GM23248 (cell line): Measurements from ENCODE around the gene HBG1. TPM values are rescaled to one million over a fixed set of nuclear protein-coding genes. Genes with fewer than 3 reads are reported as not detected.
"Not testable (repeated sequence)": the region's sequence is repeated elsewhere in the genome, so short reads cannot be mapped to it uniquely, and the experiment has no call there.

Source experiments
- DNase-seq: peaks from one replicate; pipeline ENCODE4 v3.0.0-alpha.2; 2015
- H2AFZ ChIP-seq: fragments of 200-600 bp; sonication (generic); 2 replicates; pipeline ENCODE4 v1.6.1; 2016; ENCODE audit warnings: antibody characterized with exemption
- H3F3A ChIP-seq: fragments of 200-600 bp; sonication (generic); 2 replicates; pipeline ENCODE4 v1.6.1; 2016; ENCODE audit warnings: mild to moderate bottlenecking, antibody characterized with exemption, mixed run types; ENCODE audit not compliant: insufficient read depth
- H3K27ac ChIP-seq: fragments of 200-600 bp; sonication (generic); 2 replicates; pipeline ENCODE4 v1.5.1; 2016; ENCODE audit warnings: mild to moderate bottlenecking
- H3K27me3 ChIP-seq: fragments of 200-600 bp; sonication (generic); replicated peaks from 2 replicates; pipeline ENCODE4 v1.6.1; 2016; ENCODE audit warnings: mild to moderate bottlenecking; ENCODE audit not compliant: insufficient read depth
- H3K36me3 ChIP-seq: fragments of 200-600 bp; sonication (generic); 2 replicates; pipeline ENCODE4 v1.6.1; 2016; ENCODE audit warnings: low read depth, mild to moderate bottlenecking
- H3K4me1 ChIP-seq: fragments of 200-600 bp; sonication (generic); 2 replicates; pipeline ENCODE4 v1.6.1; 2016; ENCODE audit warnings: mild to moderate bottlenecking; ENCODE audit not compliant: insufficient read depth
- H3K4me2 ChIP-seq: fragments of 200-600 bp; sonication (generic); one replicate; pipeline ENCODE4 v1.6.1; 2016; ENCODE audit warnings: mild to moderate bottlenecking; ENCODE audit not compliant: unreplicated experiment
- H3K4me3 ChIP-seq: fragments of 200-600 bp; sonication (generic); 2 replicates; pipeline ENCODE4 v1.5.1; 2016; ENCODE audit warnings: mild to moderate bottlenecking
- H3K79me2 ChIP-seq: fragments of 200-600 bp; sonication (generic); 2 replicates; pipeline ENCODE4 v1.6.1; 2016; ENCODE audit warnings: mild to moderate bottlenecking; ENCODE audit not compliant: insufficient read depth
- H3K9ac ChIP-seq: fragments of 200-600 bp; sonication (generic); 2 replicates; pipeline ENCODE4 v1.6.1; 2016; ENCODE audit warnings: mild to moderate bottlenecking
- H3K9me2 ChIP-seq: fragments of 200-600 bp; sonication (generic); 2 replicates; pipeline ENCODE4 v1.6.1; 2016; ENCODE audit warnings: mixed run types, mild to moderate bottlenecking, moderate library complexity; ENCODE audit not compliant: insufficient read depth
- H3K9me3 ChIP-seq: fragments of 200-600 bp; sonication (generic); one replicate; pipeline ENCODE4 v1.6.1; 2017; ENCODE audit warnings: low read depth
- H4K20me1 ChIP-seq: fragments of 200-600 bp; sonication (generic); 2 replicates; pipeline ENCODE4 v1.6.0; 2016; ENCODE audit not compliant: insufficient read depth
- EZH2 ChIP-seq: fragments of 200-600 bp; sonication (generic); IDR thresholded peaks from 2 replicates; pipeline ENCODE4 v1.6.1; 2018; ENCODE audit warnings: antibody characterized with exemption, mild to moderate bottlenecking; ENCODE audit not compliant: insufficient read depth, poor library complexity, severe bottlenecking
- EZH2phosphoT487 ChIP-seq: fragments of 200-600 bp; sonication (generic); IDR thresholded peaks from 2 replicates; pipeline ENCODE4 v1.6.1; 2018; ENCODE audit warnings: antibody characterized with exemption, moderate library complexity, mild to moderate bottlenecking, low read depth; ENCODE audit not compliant: insufficient read depth
- WGBS, 2 experiments: methylation state at CpG; one replicate each; pipeline ENCODE4 v1.1.6; 2015 to 2017; ENCODE audit warnings: low lambda C conversion rate in 2 of 2, low coverage in 1 of 2; ENCODE audit errors: missing lambda C conversion rate in 2 of 2; 5-methylcytosine and 5-hydroxymethylcytosine counted together
- in situ Hi-C: fragments of 300-500 bp; cut with MboI; formaldehyde crosslinking; loops from 2 replicates; pipeline ENCODE4 v1.15.0; 2020
- polyA plus RNA-seq: library from polyadenylated mRNA; unstranded; fragments of >200 nt; fragmentation: Nextera tagmentation; extraction: Ambion mirVana; gene quantifications from 2 replicates; pipeline ENCODE4 v1.2.1, GENCODE V29; 2016
- total RNA-seq: library from RNA; depleted of rRNA; stranded (reverse); fragments of >200 nt; shearing (Covaris generic); gene quantifications from 2 replicates; pipeline ENCODE4 v1.2.3, GENCODE V29; 2014

Gene HBG1
- total and polyA plus RNA-seq, 2 experiments from 2014 or later, result not detected

DNA sequence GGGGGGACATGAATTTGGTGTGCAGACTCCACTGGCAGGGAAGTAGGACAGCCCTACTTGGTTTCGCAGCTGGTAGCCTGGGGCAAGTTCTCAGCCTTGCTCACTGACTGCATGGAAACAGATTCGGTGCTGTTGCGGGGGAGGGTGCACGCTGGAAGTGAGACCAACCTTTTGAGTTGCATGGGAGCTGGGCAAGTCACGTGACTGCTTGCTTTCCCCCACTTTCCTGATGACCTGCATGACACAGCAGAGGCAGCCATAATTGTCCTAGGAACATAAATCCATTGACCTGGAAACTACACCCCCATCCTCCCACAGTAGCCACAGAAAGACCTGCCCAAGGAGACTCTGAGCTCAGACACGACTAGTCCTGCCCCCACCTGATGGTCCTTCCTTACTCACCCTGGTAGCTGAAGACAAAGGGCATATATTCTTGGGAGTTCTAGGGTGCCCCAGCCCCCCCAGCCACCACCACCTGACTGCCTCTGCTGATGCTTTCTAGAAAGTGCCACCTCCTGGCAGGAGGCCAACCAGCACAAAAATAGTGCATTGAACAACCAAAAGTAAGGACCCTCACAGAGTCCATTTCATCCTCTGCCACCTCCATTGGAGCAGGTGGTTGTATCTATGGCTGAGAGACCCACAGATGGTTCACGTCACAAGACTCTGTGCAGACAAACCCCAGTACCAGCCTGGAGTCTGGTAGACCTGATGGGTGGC, 9.0 kb upstream of the HBG1 start:
- WGBS, 2 experiments, result 52 to 65% methylated on average over 6 to 7 of the region's 7 CpGs
- H4K20me1 ChIP-seq, result no peaks in the 10 kb centered on the region
- no peak overlapping the region for H3K27ac ChIP-seq
- H3K36me3 ChIP-seq, result no peaks in the 10 kb centered on the region
- H3K9me3 ChIP-seq, result no peaks in the 10 kb centered on the region
- TF ChIP-seq EZH2phosphoT487, result no peak
- no peak for TF ChIP-seq EZH2
- no peak overlapping the region for H3K4me2 ChIP-seq
- no peak overlapping the region for H2AFZ ChIP-seq
- H3K79me2 ChIP-seq, result no peaks in the 10 kb centered on the region
- H3K4me1 ChIP-seq, result no peaks in the 10 kb centered on the region
- no peaks in the 10 kb centered on the region for H3K27me3 ChIP-seq
- DNase-seq, result no peak
- H3K9me2 ChIP-seq, result no peaks in the 10 kb centered on the region
- no peak overlapping the region for H3K4me3 ChIP-seq
- H3K9ac ChIP-seq, result no peak overlapping the region
- no peaks in the 10 kb centered on the region for H3F3A ChIP-seq
- in situ Hi-C loops, result no loop called here

- Histone ChIP-seq H3F3A (no peaks in the 10 kb centered on the region), H3K79me2 (no peaks in the 10 kb centered on the region), H3K4me2 (no peak overlapping the region), H3K9ac (no peak overlapping the region), H3K27me3 (no peaks in the 10 kb centered on the region), H4K20me1 (no peaks in the 10 kb centered on the region), H3K9me3 (no peaks in the 10 kb centered on the region), H3K4me1 (no peaks in the 10 kb centered on the region), H2AFZ (no peak overlapping the region), H3K27ac (no peak overlapping the region), H3K9me2 (no peaks in the 10 kb centered on the region), H3K4me3 (no peak overlapping the region), H3K36me3 (no peaks in the 10 kb centered on the region)
- TF ChIP-seq EZH2phosphoT487 (no peak), EZH2 (no peak)
- WGBS, 2 experiments, result 21 to 22% methylated on average over 2 of the region's 2 CpGs
- DNase-seq, result no peak
- in situ Hi-C loops, result no loop called here
Observed at GRCh38 chr11:5257296-5257695, 7.6 kb upstream of the HBG1 start.

- H3K9me2 ChIP-seq, H3K9me3 ChIP-seq, H3F3A ChIP-seq, in situ Hi-C loops, H3K36me3 ChIP-seq, H3K4me2 ChIP-seq, H3K79me2 ChIP-seq, H3K4me3 ChIP-seq, H2AFZ ChIP-seq, H3K27ac ChIP-seq, H3K4me1 ChIP-seq, H3K27me3 ChIP-seq, H4K20me1 ChIP-seq, H3K9ac ChIP-seq, DNase-seq: not testable (repeated sequence)
- WGBS, 2 experiments, result 32 to 46% methylated on average over 4 of the region's 9 CpGs
Observed at GRCh38 chr11:5254646-5255413, 5.2 kb upstream of the HBG1 start, which contains the start of gene HBG2. Gene HBG2 (minus strand): TSS chr11:5254781. CDS start chr11:5254728, 53 bp downstream.

DNA sequence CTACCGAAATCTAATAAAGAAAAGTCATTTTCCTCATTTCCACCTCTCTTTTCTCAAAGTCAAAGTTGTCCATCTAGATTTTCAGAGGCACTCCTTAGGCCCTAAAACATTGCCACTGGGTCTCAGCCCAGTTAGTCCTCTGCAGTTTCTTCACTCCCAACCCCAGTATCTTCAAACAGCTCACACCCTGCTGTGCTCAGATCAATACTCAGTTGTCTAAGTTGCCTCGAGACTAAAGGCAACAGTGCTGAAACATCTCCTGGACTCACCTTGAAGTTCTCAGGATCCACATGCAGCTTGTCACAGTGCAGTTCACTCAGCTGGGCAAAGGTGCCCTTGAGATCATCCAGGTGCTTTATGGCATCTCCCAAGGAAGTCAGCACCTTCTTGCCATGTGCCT, 4.4 kb upstream of the HBG1 start:
- H3K4me1 ChIP-seq, H3K4me2 ChIP-seq, H3K79me2 ChIP-seq, H3K27ac ChIP-seq, H3K9me3 ChIP-seq, H3F3A ChIP-seq, in situ Hi-C loops, DNase-seq, H3K27me3 ChIP-seq, H4K20me1 ChIP-seq, H3K4me3 ChIP-seq, H2AFZ ChIP-seq, H3K9ac ChIP-seq, H3K9me2 ChIP-seq, H3K36me3 ChIP-seq: not testable (repeated sequence)
- 45 to 63% methylated on average over 2 of the region's 2 CpGs for WGBS, 2 experiments

DNA sequence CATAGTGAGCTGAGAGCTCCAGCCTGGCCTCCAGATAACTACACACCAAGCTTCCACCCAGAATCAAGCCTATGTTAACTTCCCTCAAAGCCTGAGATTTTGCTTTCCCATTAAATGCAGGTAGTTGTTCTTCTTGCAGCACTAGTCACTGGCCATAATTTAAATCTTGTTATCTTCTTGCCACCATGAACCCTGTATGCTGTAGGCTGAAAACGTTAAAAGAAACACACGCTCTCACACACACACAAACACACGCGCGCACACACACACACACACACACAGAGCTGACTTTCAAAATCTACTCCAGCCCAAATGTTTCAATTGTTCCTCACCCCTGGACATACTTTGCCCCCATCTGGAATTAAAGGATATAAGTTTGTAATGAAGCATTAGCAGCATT, 3.8 kb upstream of the HBG1 start:
- DNase-seq, H3K4me1 ChIP-seq, H3K9me3 ChIP-seq, H4K20me1 ChIP-seq, H3K36me3 ChIP-seq, H3K4me3 ChIP-seq, H3K9me2 ChIP-seq, in situ Hi-C loops, H3K4me2 ChIP-seq, H3K9ac ChIP-seq, H3K79me2 ChIP-seq, H3F3A ChIP-seq, H3K27ac ChIP-seq, H3K27me3 ChIP-seq, H2AFZ ChIP-seq: not testable (repeated sequence)
- WGBS, 2 experiments, result 49 to 50% methylated on average over 5 of the region's 5 CpGs
